NCI-H2227 treated with DMSO at 0.1 percent for 48 hours (cell line): ENCODE results near the gene EDAR.
A peak's percentile ranks its signal among the peaks of the same experiment; 100 is the strongest.

Experiments used
- DNase-seq: peaks from one replicate; lab custom pipeline; 2025; lab: John Stamatoyannopoulos, UW

EDAR gene

DNA sequence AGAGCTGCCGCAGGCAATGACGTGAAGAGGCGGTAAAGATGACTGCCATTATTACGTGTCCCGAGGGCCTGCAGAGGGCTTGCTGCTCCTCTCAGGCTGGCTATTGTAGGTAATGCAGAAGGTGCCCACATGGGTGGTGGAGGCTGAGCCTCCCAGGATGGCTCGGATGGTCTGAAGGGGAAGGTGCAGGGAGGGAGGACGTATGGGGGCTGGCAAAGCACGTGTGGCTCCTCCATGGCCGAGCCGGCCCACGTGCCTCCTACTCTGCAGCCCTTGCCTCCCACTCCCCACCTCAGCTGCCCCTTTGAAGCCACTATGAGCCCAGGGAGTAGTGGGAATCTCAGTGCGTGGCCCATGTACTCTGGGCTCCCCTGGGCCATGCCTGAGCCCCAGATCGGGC is 48.9 kb downstream of the EDAR start:
- DNase-seq = no peak

DNA sequence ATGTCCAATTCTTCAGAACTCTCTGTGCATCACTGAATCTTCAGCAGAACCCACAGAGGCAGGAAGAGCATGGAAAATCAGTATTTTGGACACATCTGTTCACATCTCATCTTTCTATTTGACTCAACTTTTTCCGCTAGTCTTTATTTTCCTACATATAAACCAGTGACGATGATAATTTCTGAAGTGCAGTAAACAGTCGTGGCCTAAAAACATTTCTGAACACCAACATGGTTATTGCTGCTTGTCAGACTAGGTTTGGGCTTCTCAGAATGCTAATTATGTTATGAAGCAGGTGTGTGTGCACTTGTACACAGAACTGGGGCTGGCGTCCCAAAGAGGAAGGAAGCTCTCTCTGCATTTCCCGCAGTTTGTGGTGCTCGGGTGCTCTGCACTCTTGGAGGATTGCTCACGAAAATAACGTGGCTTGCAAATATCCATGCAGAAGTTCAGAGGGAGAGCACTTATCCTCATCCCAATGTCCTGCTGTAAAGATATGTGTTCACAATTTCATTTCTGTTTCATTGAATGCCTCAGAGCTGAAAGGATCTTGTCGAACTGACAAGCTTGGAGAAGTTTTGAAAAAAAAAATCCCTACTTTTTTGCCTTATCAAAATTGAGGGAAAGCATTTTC is 50.8 kb downstream of the EDAR start:
- no peak for DNase-seq

DNA sequence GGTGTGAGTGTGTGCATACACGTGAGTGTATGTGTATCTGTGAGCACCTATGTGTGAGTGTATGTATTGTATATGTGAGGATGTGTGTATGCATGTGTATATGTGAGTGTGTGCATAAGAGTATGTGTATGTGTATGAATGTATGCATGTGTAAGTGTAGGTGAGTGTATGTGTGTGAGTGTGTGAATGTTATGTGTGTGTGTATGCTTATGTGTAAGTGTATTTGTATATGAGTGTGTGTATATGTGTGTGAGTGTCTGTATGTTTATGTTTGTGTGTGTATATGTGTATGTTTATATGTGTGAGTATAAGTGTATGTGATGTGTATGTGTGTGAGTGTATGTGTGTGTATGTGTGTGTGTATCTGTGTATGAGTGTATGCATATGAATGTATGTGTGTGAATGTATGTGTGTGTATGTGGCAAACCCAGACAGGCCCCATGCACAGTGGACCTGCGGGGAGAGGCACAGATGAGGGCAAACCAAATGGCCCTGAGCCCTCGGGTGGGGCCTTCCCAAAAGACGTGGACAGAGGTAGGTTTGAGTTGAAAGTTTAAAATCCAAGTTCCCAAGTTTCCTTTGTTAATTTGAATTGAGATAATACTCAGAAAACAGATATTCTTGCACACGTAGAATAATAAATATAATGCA is 51.5 kb downstream of the EDAR start:
- DNase-seq = no peak

DNA sequence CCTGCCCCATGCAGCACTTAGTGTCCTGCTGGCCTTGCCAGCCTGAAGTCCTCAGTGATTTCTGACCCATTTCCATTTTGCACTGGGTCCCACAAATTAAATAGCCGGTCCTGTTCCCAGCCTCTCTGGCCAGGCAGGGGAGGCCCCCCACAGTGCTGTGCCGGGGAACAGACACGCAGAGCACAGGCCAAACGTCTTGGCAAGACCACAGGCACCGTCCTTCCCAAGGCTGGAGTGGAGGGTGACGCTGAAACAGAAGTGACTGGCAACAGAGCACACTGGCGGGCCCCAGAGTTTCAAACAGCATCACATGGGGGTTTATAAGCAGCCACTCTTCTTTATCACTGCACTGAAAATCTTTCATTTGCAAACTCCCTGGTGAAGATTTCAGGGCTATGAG is 52.2 kb downstream of the EDAR start:
- DNase-seq = no peak

DNA sequence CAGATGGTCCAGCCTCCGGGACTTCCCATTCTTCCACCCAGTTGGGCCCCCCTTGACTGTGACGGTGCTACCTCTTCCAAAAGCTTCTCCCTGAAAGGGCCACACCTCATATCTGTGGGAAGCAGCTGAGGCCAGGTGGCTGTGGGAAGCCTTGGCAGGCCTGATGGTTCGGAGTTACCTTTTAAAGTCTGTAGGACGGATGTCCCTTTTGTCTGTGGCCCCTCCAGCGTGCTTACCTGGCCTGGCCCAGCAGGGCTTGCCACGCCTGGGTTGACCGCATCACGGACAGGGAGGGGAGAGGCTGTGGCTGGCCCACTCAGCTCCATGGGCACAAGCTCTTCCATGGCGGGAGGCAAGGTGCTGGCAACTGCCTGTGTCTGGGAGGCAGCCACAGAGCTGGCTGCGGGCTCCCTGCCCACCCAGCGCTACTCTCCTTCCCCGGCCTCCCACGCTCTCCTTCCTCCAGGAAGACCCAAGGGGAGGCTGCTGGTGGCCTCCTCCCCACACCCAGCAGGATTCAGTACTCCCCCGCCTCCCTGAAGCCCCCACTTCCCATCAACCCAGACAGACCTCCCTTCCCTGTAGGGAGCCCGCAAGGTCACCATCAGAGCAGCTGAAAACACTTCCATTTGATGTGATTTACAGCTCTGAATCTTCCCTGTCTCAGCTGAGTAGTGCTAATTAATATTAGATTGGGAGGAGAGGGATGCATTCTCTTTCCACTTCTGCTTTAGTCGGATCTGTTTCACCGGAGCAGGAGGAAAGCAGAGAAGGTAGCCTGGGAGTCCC is 52.8 kb downstream of the EDAR start:
- DNase-seq = no peak

DNA sequence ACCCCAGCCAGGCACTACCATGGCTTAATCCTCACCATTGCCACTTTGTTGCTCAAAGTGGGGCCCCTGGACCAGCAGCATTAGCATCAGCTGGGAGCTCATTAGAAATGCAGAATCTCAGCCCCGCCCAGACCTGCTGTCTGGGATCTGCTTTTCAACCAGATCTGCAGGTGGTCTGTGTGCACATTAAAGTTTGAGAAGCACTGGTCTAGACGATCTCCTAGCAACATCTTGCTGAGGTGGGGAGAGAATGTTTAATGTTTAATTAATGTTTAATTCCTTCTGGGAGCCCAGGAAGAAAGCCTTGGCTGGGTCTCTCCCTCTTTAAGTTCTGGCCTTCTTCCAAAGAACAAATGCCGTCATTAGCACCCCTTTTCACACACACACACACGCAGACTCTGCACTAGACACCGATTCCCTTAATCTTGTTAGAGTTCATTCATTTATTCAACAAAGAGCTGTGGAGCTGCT is 53.7 kb downstream of the EDAR start:
- DNase-seq = no peak

DNA sequence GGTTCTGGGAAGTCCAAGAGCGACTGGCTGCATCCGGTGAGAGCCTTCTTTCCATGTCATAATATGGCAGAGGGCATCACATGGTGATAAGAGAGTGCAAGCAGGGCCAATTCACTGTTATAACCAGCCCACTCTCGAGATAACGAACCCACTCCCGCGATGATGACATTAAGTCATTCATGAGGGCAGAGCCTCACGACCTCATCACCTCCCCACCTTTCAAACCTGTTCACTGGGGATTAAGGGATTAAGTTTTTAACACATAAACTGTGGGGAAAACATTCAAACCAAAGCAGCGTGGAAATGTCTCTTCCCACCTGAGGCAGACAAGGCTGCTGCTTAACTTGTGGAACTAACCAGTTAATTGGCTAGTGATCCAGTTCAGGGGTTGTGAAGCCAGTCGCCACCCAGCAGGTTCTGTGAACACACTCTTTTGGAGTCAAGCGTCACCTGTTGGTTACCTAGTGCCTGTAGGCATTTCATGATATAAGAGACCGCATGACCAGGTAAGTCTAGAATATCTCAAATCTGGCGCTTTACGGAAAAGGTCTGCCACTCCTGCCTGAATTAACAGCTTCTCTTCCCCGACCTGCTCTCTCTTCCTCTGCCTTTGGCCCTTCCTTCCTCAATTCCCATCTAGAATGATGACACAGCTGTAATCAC is 54.3 kb downstream of the EDAR start:
- DNase-seq = no peak

DNA sequence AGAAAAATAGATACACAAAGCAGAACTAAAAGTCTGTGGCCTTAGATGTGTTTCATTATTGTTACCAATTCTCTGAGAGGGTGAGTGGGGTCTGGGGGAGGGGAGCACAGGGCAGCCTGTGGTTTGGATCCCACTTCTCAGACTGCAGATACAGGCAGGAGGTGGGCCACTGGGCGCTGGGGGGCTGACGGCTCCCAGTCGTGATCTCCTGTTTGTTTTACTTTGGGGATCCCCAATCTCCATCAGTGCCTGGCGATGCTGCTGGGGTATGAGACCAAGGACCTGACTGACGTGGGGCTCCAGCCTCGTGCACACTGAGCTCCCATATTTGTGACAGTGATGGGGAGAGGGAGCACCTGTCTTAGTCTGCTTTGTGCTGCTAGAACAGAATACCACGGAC is 54.9 kb downstream of the EDAR start:
- DNase-seq = no peak

DNA sequence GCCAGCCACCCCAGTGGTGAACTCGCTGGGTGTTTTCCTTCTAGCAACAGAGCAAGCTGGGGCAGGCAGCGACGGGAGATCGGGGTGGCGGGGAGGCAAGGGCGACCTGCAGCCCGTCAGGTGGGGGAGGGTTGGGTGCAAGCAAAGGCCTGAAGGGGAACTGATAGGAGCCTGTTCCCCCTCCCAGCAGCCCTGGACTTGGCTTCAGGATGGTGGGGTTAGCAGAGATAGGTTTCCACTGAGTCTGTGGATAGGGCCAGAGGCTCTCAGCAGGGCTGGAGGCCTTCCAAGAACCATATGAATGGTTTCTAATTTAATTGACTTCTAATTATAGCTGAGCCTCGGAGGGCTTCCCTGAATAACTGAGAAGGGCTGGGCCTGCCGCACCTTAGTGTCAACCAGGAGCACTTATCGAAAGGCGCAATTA is 55.3 kb downstream of the EDAR start:
- DNase-seq = peak; percentile 36

DNA sequence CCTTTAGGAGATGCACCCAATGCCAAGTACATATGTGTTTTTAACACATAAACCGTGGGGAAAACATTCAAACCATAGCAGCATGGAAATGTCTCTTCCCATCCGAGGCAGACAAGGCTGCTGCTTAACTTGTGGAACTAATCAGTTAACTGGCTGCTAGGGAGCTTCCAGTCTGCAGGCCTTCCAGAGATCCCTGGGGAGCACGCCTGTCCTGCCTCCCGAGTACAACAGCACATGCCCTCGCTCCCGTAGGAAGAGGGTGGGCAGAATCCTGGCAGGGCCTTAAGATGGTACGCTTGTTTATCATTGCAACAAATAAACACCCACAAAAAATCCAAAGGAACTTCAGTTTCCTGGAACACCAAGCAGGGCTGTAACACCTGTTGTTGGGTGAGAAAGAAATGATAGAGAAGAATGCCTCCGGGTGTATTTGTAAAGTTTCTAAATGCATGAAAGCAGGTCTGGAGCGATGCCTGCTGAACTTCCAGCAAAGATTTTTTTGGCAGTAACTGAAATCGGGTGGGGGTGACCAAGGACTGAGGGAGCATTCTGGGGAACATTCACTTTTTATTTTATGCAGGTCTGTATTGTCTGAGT is 56.2 kb downstream of the EDAR start:
- no peak for DNase-seq

DNA sequence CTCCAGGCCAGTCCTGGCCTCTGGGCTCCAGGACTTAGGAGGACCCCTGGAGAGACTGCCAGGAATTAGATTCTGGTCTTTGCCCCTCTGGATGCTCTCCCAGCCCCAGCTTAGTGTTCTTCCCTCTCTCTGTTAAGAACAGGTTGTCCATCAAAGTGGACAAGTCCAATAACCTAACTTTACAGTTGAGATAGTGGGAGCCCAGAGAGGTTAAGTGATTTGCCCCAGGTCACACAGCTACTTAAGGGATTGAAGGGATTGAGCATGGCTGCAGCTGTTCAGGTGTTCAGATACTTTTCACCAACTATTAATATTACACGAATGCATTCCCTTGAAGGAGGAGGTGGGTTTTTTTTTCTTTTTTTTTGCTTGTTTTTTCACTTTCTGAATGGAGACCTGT is 57.6 kb downstream of the EDAR start:
- no peak for DNase-seq

DNA sequence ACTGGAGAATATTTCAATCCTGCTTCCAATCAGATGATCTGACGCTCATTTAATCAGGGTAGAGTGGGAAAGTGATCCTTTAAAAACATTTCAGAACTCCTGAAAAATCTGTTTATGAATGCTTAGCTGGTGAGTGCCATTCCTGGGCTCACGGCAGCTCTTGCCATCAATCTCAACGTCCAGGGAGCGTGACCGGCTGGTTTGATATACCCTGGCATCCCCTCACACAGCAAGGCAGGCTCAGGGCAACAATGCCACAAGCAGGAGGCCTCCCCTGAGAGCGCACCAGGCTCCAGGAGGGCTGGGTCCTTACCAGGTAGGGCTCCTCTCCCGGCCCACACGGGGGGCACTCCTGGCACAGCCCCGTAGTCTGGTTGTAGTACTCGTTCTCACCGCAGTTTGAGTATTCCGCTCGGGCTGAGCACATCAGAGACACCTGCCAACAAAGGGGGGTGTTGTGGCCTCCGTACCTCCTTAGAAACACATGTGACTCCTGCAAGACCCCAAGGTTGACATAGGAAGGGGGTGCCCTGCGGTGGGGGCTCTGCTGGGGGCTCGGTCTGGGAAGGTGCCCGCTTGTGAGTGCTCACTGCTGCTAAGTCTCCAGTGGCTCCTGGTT is 59.1 kb downstream of the EDAR start:
- no peak for DNase-seq

DNA sequence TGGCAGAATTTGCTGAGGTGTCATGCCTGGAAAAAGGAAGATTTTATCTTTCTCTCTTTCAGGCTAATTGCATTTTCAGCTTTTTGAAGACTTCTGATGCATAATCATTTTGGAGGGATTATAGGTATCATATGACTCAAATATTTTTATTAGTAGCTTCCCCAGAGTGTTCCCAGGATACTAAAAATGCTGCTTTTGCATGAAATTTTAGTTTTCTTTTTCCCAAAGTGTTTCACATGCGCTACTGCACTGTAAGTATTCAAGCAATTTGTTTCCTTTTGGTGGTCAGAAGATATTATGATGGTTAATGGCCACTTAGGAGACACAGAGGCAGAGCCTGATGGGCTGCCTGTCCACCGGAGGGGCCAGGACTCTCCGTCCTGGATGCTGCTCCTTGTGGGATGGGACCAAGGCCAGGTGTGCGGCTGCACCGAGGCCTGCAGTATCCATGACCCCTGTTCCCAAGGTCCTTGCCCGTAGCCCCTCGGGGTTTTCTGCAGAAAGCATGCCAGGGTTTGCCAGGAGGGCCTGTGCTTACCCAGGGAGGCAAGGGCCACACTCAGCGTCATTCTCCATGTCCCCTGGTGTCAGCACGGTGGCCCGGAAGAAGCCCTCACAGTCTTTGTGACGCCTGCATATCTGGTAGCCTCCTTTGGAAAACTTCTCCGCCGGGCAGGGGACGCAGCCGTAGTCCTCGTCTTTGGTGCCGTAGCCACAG is 60.2 kb downstream of the EDAR start:
- DNase-seq = no peak

DNA sequence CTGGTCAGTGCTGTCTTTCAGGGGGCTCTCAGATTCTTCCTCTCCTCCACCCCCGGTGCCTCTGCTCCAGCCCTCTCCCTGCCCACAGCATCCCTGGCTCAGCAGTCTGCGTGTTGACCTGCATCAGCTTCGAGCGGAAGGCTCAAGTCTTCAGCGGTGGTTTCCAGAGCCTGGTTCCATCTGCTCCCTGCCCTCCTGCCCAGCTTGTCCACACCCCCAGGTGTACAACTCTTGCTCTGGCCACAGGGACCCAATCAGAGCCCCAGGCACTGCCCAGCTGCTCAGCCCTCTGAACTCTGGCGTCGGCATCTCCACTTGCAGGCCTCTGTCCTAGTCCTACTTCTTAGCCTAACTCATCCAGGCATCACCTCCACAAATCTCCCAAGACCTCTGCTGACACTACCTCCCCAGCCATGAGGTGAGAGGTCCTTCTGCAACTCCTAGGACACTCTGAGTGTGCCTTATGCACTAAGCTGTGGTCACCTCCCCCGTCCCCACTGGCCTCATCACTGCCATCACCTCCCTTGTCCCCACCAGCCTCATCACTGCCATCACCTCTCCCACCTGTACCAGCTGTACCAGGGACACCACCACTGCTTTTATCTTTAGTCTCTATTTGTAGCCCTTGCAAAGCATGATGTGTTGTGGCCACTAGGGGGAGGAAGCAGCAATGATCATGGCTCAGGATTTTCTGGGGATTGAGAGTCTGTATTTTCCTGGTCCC is 60.9 kb downstream of the EDAR start:
- peak; percentile 36 for DNase-seq

DNA sequence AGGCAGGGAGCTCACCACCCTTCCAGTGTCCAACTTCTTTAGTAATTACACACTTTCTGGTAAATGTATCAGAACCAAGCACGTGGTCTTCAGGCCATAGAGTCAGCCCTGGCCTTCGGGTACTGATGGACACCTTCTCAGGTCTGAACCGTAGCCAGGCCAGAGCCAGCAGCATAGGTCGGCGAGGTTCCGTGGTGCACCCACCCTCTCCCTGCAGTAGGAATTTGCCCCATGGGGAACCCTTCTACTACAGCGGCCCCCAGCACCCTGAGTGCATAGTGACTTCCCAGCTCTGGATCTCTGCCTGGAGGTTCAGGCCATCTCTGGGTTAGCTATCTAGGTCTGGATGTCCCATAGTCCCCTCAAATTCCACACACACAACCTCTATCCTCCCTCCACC is 61.6 kb downstream of the EDAR start:
- DNase-seq = no peak

DNA sequence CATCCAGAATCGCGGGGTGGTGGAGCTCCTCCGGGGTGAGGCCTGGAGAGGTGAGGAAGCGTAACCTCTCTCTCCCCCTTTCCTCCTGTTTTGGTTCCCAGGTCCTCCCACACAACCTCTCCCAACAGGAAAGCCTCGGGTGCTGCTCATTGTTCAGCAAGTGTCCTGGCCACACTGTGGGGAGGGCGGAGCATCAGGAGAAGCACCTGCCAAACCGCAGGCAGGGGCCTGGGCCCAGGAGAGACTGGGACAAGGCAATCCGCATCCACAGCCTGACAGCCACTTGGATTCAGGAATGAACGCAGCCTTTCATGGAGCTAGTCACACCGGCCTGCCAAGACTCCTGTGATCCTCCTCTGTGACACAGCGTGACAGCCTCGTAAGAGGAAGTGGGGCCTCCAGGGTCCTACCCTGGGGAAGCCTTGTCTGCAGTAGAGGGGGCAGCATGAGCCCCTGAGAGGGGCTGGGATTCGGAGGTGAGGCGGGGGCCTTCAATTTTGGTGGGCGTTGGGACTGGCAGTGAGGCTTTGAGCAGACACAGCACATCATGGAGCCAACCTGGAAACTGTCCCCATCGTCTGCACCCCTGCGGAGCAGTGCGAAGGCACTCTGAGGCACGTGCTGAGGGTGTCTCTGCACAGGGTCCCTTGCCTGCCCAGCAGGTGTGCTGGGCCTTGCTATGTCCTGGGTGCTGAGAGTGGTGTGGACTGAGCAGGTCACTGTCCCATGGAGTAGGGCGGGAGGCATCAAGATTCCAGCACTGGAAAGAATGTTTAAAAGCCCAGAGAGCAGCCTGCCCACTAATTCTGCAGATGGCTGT is 62.2 kb downstream of the EDAR start:
- DNase-seq = no peak

DNA sequence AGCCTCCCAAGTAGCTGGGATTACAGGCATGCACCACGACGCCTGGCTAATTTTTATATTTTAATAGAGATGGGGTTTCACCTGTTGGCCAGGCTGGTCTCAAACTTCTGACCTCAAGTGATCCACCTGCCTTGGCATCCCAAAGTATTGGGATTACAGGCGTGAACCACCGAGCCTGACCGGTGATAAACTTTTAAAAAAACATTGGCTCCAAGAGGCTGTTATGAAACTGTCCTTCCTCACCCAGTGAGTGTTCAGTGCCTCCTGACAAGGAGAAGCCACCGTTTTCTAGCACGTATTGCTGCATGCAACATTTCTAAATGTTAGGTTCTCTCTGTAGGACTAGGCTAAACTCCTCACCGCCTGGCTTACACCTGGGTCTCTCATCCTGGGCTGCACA is 63.3 kb downstream of the EDAR start:
- no peak for DNase-seq

DNA sequence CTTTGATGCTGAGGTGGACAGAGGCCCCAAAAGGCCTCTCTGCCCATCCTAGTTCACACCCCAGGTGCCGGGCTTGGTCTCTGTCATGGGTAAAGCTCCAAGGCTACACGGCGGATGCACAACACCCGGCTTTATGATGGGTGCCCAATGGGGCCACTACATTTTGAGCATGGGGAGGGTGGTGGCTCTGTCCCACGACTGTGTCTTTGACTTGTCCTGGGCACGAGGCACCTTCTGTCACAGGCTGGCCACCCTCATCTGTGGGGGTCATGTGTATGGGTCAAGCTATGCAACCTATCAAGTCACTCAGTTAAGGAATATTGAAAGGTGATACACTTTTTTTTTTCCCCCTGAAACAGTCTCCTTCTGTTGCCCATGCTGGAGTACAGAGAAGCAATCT is 63.7 kb downstream of the EDAR start:
- DNase-seq = no peak

DNA sequence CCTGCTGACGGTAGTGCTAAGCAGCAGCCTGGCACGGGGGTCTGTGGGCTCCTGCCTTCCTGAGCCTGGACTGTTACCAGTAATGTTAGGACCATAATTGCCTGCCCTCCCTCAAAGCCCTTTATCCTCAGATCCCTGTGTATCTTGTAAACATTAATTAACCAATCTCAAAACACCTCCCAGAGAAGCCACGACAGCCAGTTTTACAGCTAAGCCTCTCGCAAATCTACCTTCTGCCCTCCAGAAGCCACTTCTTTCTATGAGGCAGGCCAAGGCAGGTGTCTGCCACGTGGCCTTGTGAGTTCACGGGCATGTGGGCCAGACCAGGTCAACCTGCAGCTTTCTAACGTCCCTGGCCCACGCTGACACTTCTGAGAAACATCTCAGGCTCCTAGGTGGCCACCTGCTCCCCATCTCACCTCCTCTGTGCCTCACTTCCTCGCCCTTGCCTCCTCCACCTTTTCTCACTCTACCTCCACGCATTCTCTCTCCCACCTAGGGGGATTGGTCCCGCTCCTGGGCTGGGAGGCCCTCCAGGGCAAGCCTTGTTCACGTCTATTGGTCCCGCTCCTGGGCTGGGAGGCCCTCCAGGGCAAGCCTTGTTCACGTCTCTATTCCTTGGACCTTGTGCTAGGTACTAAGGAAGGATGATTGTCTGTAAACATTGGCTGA is 64.3 kb downstream of the EDAR start:
- no peak for DNase-seq
